HepG2 (cell line): Measurements from ENCODE around the gene SLC7A10.

Experiments
- CTCF ChIP-seq: sonication (generic); formaldehyde crosslinking; IDR thresholded peaks from 2 replicates; pipeline ENCODE4 v1.5.0; 2020; ENCODE audit warnings: mild to moderate bottlenecking, missing genetic modification reagents, moderate library complexity
- GTF2F1 ChIP-seq: fragments of 150-350 bp; IDR thresholded peaks from 2 replicates; pipeline ENCODE4 v1.6.1; 2014; ENCODE audit warnings: low read length
- HCFC1 ChIP-seq: fragments of 150-350 bp; IDR thresholded peaks from 2 replicates; pipeline ENCODE4 v1.6.1; 2014; ENCODE audit warnings: low read depth, low read length
- NFIC ChIP-seq: IDR thresholded peaks from 2 replicates; pipeline ENCODE4 v1.6.1; 2012; ENCODE audit warnings: mild to moderate bottlenecking, low read length, inconsistent platforms
- TEAD2 ChIP-seq: sonication (generic); formaldehyde crosslinking; IDR thresholded peaks from 2 replicates; pipeline ENCODE4 v1.9.0; 2021; ENCODE audit warnings: missing genetic modification reagents
- UBTF ChIP-seq: sonication (generic); formaldehyde crosslinking; IDR thresholded peaks from 2 replicates; pipeline ENCODE4 v1.4.0; 2020; ENCODE audit warnings: mild to moderate bottlenecking, missing genetic modification reagents
- ZNF580 ChIP-seq: IDR thresholded peaks from 2 replicates; pipeline ENCODE4 v1.6.1; 2016; ENCODE audit warnings: low read depth, borderline replicate concordance
- ZNF678 ChIP-seq: sonication (generic); formaldehyde crosslinking; IDR thresholded peaks from 2 replicates; pipeline ENCODE4 v1.4.0; 2020; ENCODE audit warnings: mild to moderate bottlenecking, missing genetic modification reagents

GRCh38 chr19:33248104-33248503, 22.5 kb upstream of the SLC7A10 start:
- no peak for TF ChIP-seq ZNF678 (CRISPR knock-in tag)
- TF ChIP-seq NFIC, result no peak
- TF ChIP-seq ZNF580 (CRISPR knock-in tag), result no peak
- TF ChIP-seq UBTF (CRISPR knock-in tag), result no peak
- TF ChIP-seq GTF2F1, result no peak
- no peak for TF ChIP-seq HCFC1
- no peak for TF ChIP-seq TEAD2
- no peak for TF ChIP-seq CTCF (CRISPR knock-in tag)
